Dermis blood vessel endothelial cell (primary cell): ENCODE data around the gene RPIA. TPM values are rescaled to one million over a fixed set of nuclear protein-coding genes. Genes with fewer than 3 reads are reported as not detected.

Experiments used
- DNase-seq: peaks from one replicate; pipeline ENCODE4 v3.0.0; 2010
- total RNA-seq: library from RNA; depleted of rRNA; stranded (reverse); fragments of >200 nt; gene quantifications from 2 replicates; pipeline ENCODE4 v1.2.3, GENCODE V29; 2014

RPIA gene
- total RNA-seq, 1 donor from 2014 or later = 16.5 TPM

GRCh38 chr2:88686320-88686719 is 5.2 kb upstream of the RPIA start:
- DNase-seq = no peak

- no peak for DNase-seq
Measured at GRCh38 chr2:88687384-88687783, 4.1 kb upstream of the RPIA start.

GRCh38 chr2:88690591-88691338 is 708 bp upstream of the RPIA start:
- no peak for DNase-seq

DNA sequence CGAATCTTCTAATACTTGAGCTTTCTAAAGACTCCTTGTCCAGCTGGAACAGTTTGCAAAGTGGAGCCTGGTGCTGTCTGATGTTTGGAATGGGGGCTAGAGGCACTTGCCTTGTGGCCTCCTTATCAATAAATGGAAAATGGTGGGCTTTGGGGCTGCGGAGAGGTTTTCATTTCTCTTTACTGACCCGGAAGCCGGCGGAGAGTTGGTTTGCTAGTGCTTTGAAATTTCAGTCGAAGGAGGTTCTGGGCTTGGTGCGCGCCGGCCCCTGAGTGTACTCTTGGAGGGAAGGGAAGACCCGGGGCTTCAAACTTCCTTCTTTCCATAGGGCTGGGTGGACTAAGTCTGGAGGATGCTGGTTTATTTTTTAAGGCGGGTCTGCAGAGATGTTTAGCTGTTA is 714 bp downstream of the RPIA start:
- DNase-seq = peak; percentile 36

- DNase-seq = no peak
Measured at GRCh38 chr2:88693911-88694414, 2.5 kb downstream of the RPIA start.

DNA sequence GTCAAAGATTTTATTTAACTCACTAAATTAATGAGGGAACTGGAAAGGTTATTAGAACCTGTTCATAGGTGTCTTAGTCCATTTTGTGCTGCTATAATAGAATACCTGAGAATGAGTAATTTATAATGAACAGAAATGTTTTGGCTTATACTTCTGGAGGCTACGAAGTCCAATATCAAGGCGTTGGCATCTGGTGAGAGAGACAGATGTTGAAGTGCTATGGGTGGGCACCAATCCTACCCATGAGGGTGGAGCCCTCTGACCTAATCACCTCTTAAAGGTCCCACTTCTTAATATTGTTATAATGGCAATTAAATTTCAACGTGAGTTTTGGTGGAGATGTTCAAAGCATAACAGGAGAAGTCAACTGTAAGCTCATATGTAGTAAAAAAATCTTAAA is 5.1 kb downstream of the RPIA start:
- no peak for DNase-seq

GRCh38 chr2:88697370-88698026 is 6.0 kb downstream of the RPIA start:
- peak; percentile 7 for DNase-seq

DNA sequence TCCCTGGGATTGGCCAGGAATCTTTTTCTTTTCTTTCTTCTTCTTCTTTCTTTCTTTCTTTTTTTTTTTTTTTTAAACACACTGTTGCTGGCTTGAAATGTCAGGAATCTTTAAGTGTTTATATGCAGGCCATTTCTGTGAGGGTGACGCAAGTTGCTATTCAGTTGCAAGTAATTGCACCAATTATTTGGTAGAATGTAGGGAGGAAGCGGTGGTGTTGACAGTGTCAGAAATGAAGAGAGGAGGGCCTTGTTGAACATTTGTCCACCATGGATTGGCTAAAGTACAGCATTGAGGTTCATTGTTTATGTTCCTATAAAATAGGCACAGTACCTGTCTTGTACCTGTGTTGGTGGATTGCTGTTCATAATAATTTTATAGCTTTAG is 6.5 kb downstream of the RPIA start:
- no peak for DNase-seq

- no peak for DNase-seq
Measured at GRCh38 chr2:88698498-88699233, 7.2 kb downstream of the RPIA start.

GRCh38 chr2:88707003-88707402 is 15.5 kb downstream of the RPIA start:
- DNase-seq = no peak

DNA sequence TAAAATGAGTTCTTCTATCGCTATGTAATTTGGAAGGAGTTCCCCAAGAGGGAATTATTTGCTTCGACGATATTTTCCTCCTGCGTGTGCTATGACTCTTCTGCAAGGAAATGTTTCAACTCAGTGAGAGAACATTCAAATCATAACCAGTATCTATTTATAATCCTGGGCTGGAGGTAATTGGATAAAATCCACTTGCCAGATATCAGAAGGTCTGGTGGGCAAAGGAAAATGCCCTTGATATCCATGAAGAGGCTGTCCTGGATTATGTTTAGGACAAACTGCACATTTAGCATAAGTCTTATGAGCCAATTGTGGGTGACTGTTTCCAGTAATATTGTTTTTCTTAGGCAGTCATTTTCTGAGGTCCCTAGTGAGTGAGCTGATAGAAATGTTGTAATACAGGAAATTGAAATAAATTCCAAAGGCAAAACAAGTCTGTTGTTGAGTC is 17.7 kb downstream of the RPIA start:
- peak; percentile 60 for DNase-seq

GRCh38 chr2:88711289-88711688 is 19.8 kb downstream of the RPIA start:
- no peak for DNase-seq

- no peak for DNase-seq
Measured at GRCh38 chr2:88711897-88712296, 20.4 kb downstream of the RPIA start.

DNA sequence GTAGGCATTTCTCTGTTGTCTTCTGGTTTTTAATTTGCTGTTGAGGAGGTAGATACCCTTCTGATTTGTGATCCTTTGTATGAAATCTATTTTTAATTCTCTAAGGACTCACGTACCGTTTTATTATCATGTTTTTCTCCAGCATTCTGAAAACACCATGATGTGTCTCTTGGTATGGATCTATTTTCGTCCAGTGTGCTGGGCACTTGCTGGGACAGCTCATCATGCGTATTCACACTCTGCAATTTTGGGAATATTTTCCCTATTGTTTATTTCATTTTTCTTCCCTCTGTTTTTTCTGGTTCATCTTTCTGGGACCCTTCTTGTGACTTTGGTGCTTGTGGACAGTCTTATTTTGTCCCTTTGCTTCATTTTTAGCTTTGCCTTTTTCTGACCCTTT is 21.9 kb downstream of the RPIA start:
- no peak for DNase-seq

DNA sequence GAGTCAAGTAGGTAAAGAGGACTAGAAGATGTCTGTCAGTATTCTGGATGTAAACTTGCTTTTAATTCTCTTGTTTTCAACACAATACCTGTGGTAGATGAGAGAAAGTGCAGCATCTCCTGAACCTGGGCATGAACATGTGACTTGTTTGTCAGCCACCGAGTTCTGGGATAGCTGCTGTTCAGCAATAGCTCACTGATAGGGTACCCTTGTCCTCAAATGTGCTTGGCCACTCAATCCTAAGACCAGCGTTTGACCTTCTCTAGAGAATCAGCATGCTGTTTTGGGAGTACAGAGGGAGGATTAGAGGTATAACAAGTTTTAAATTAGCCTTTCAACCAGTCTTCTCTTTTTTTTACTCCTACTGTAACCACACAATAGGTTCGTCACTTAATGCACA is 23.2 kb downstream of the RPIA start:
- no peak for DNase-seq

DNA sequence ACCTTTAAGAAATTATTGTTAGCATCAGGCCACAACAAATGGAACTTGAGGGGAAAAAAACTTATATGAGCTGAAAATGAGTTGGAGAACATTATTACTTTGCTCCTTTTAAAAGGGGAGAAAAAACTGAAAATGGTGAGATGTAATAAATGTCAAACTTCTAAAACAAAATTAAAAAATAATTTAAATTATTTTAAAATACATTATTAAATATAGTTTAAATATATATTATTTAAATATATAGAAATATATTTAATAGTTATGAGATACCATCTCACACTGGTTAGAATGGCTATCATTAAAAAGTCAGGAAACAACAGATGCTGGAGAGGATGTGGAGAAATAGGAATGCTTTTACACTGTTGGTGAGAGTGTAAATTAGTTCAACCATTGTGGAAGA is 28.9 kb downstream of the RPIA start:
- no peak for DNase-seq

DNA sequence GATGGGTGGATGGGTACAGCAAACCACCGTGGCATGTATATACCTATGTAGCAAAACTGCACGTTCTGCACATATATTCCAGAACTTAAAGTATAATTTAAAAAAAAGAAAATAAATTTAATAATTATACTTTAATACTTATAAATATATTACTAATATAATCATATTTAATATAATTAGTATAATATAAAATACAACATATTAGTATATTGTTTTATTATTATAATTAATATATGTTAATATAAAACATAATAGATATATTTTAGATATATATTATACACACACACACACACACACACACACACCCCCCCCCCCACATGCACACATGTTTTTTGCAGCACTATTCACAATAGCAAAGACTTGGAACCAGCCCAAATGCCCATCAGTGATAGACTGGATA is 29.8 kb downstream of the RPIA start:
- no peak for DNase-seq

- no peak for DNase-seq
Measured at GRCh38 chr2:88724643-88725332, 33.3 kb downstream of the RPIA start.

DNA sequence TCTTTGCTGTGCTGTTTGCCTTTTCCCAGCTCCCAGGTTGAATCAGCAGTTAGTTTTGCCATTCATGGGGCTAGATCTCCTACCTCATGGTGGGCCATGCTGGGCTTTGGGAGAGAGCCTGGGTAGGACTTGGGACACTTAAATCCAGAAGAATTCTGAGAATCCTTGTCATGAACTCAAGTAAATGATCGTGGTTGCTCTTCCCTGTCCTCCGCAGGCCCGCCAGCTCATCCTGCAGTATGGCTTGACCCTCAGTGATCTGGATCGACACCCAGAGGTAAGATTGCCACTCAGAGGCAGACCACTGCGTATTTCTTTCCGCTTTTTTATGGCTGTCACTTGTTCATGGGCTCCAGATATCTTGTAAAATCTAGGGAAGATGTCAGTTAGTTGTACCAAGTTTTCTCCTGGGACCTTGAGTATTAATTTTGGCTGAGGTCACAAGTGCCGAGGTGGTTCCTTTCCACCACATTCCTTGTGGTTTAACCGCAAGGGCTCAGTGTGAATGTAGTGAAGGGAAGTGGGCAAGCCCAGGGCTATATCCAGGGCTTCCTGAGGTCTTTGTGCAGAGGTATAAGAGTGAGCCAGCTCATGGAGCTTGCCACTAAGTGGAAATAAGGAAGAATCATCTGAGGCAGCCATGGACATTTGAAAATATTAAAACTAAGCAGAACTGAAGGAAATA is 37.7 kb downstream of the RPIA start:
- DNase-seq = peak; percentile 84

DNA sequence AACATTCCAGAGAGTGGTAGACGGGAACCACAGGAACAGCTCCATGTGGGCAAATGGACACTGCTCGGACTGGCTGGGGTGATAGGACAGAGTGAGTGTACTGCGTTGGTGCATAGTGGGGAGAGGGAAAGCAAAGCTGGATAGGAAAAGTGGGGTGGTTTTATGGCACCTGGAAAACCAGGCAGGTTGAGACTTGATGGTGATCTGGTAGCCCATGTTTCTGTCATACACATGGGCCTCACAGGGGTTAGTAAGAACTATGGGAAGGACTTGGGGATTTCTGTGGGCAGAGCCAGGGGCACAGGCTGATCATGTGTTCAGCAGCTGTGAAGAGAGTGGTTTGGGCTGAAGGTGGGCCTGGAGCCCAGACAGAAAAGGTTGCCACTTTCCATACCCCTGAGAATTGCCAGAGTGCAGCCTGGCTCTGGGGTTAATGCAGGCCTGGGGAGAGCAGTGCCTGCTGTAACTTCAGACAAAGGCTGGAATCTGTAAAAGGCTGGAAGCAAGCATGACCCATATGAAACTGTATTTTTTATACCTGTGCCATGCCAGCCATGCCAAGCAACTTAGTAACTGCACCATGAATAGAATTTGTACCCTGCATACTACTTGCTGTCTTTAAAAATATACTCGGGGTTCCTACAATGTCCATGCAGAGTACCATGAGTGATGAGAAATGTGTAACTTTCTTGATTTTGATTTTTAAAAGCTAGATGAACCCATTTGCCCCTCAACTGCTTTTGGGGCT is 41.9 kb downstream of the RPIA start:
- DNase-seq = no peak

- DNase-seq = no peak
Measured at GRCh38 chr2:88735133-88735532, 43.7 kb downstream of the RPIA start.

DNA sequence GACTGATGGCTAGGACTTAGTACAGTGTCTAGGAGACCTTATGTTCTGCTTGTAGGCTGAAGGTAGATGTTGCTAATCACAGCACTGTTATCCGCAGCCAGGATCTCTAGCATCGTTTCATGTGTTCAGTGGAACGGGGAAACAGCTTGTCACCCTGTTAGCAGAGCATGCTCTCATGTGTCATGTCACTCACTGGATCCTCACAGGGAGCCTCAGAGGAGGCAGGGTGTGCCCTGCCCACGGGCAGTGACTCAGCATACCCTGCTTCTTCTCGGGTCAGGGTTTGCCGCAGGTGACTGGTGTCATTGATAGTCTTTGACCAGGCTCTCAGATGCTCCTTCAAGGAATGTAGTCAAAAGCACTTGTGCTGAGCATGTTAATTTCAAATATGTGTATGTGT is 44.4 kb downstream of the RPIA start:
- no peak for DNase-seq
